Measurements from ENCODE around the gene FBXO38.

FBXO38 gene

DNA sequence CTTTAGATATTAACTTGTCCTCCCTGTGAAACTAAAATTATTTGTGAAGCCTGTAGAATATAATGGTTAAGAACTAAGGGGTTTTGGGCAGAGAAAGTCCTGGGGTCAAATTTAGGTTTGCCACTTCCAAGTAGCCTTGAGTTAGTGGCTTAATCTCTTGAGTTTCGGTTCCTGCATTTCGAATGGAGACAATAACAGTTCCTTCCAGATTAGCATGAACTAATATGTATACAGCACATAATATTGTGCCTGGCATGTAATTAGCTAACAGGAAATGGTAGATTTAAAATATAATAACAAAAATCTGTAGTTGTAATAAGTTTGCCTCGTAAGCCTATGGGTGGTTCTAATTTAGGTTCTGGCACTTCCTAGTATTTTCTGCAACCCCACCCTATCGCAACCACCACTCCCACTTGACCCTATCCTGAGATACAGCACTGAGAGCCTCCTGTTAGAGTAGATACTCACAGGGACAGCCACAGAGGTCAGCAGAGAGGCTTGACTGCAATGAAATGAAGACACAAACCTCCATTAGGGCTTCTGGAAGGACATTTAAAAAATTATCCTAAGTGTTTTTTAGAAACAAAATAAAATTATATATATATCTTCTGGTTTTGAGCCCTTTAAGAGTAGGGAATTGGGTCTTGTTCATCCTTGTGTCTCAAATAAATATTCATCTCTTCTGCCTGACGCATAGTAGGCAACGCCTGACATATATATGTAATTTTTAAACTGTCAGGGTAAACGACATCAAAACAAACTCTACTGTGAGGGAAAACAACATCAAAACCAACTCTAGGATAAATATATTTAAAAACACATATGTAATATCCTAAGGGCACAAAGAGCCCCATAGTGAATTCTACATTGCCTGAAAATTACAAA is 39.9 kb upstream of the FBXO38 start:
- TF ChIP-seq, protein P1, sequence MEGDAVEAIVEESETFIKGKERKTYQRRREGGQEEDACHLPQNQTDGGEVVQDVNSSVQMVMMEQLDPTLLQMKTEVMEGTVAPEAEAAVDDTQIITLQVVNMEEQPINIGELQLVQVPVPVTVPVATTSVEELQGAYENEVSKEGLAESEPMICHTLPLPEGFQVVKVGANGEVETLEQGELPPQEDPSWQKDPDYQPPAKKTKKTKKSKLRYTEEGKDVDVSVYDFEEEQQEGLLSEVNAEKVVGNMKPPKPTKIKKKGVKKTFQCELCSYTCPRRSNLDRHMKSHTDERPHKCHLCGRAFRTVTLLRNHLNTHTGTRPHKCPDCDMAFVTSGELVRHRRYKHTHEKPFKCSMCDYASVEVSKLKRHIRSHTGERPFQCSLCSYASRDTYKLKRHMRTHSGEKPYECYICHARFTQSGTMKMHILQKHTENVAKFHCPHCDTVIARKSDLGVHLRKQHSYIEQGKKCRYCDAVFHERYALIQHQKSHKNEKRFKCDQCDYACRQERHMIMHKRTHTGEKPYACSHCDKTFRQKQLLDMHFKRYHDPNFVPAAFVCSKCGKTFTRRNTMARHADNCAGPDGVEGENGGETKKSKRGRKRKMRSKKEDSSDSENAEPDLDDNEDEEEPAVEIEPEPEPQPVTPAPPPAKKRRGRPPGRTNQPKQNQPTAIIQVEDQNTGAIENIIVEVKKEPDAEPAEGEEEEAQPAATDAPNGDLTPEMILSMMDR (IDR thresholded peaks at IDR 0.05; ENCODE audit: low read depth, low read length), result no peak
- no peak for DNase-seq (ENCODE audit: low read depth, low spot score)
- in situ Hi-C loops (cut with HindIII; ENCODE audit: low sequenced_read_pairs), result no loop called here

GRCh38 chr5:148347706-148348105 is 36.1 kb upstream of the FBXO38 start:
- no peak overlapping the region for H3K4me3 ChIP-seq (ENCODE audit: low read depth, low read length)
- in situ Hi-C loops (cut with HindIII; ENCODE audit: low sequenced_read_pairs), result no loop called here
- DNase-seq (ENCODE audit: low read depth, low spot score), result no peak
- TF ChIP-seq, protein P1 (IDR thresholded peaks at IDR 0.05; ENCODE audit: low read depth, low read length), result no peak

More for the DNA sequence above, 39.9 kb upstream of the FBXO38 start:
- no peak overlapping the region for H3K4me3 ChIP-seq (ENCODE audit: low read depth, low read length)

DNA sequence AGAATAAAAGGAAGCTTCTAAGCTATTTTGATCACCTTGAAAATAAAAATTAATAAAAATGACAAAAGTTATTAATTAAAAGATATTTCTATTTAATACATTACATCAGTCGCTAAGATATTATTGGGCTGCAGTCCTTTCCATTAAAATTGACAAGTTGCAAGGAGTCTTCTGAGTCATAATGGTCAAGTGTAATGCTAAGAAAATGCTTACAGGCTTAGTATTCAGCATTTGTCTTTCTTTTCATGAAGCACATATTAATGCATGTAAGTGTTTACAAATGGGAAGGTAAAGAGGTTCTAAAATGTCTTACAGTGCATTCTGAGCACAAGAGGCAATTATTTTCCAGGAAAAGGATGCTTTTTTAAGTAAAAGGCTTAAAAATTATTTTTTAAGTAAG is 31.1 kb upstream of the FBXO38 start:
- no peak overlapping the region for H3K4me3 ChIP-seq (ENCODE audit: low read depth, low read length)
- in situ Hi-C loops (cut with HindIII; ENCODE audit: low sequenced_read_pairs), result no loop called here
- DNase-seq (ENCODE audit: low read depth, low spot score), result no peak
- TF ChIP-seq, protein P1 (IDR thresholded peaks at IDR 0.05; ENCODE audit: low read depth, low read length), result no peak

- TF ChIP-seq, protein P1 (IDR thresholded peaks at IDR 0.05; ENCODE audit: low read depth, low read length), result no peak
- in situ Hi-C loops (cut with HindIII; ENCODE audit: low sequenced_read_pairs), result no loop called here
- H3K4me3 ChIP-seq (ENCODE audit: low read depth, low read length), result no peak overlapping the region
- no peak for DNase-seq (ENCODE audit: low read depth, low spot score)
Observed at GRCh38 chr5:148353634-148354033, 30.1 kb upstream of the FBXO38 start.

DNA sequence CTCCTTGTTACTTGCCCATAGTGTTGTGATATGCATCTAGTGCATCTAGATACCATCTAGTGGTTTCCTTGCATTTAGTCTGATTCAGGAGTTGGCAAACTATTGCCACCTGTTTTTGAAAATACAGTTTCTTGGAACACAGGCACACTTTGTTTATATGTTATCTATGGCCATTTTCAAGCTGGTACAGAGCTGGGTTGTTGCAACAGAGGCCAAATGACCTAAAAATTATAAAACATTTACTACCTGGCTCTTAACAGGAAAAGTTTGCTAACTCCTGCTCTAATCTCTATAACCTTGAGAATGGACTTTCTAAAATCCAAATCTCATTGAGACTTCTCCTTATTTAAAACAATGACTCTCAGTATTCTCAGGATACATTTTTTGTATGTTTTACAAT is 19.4 kb upstream of the FBXO38 start:
- DNase-seq (ENCODE audit: low read depth, low spot score), result no peak
- TF ChIP-seq, protein P1 (IDR thresholded peaks at IDR 0.05; ENCODE audit: low read depth, low read length), result no peak
- H3K4me3 ChIP-seq (ENCODE audit: low read depth, low read length), result no peak overlapping the region
- in situ Hi-C loops (cut with HindIII; ENCODE audit: low sequenced_read_pairs), result no loop called here

DNA sequence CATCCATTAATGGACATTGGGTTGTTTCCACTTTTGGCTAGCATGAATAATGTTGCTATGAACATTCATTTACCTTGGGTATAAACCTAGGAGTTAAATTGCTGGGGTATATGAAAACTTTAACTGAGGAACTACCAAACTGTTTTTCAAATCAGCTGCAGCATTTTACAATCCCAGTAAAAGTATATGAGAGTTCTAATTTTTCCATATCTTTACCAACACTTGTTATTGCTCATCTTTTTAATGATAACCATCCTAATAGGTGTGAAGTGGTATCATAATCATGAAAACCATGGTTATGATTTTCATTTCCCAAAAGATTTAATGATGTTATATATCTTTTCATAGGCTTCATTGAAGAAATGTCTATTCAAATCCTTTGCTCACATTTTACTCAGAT is 15.5 kb upstream of the FBXO38 start:
- H3K4me3 ChIP-seq (ENCODE audit: low read depth, low read length), result no peak overlapping the region
- in situ Hi-C loops (cut with HindIII; ENCODE audit: low sequenced_read_pairs), result no loop called here
- TF ChIP-seq, protein P1 (IDR thresholded peaks at IDR 0.05; ENCODE audit: low read depth, low read length), result no peak
- DNase-seq (ENCODE audit: low read depth, low spot score), result no peak
